T1000 (cell line): ENCODE data around the gene ASS1.
"Not testable (repeated sequence)": the region's sequence is repeated elsewhere in the genome, so short reads cannot be mapped to it uniquely, and the experiment has no call there.

ENCODE experiments used
- DNase-seq: peaks from one replicate; lab custom pipeline; 2025; ENCODE audit warnings: mixed read lengths; lab: John Stamatoyannopoulos, UW

Gene ASS1

DNA sequence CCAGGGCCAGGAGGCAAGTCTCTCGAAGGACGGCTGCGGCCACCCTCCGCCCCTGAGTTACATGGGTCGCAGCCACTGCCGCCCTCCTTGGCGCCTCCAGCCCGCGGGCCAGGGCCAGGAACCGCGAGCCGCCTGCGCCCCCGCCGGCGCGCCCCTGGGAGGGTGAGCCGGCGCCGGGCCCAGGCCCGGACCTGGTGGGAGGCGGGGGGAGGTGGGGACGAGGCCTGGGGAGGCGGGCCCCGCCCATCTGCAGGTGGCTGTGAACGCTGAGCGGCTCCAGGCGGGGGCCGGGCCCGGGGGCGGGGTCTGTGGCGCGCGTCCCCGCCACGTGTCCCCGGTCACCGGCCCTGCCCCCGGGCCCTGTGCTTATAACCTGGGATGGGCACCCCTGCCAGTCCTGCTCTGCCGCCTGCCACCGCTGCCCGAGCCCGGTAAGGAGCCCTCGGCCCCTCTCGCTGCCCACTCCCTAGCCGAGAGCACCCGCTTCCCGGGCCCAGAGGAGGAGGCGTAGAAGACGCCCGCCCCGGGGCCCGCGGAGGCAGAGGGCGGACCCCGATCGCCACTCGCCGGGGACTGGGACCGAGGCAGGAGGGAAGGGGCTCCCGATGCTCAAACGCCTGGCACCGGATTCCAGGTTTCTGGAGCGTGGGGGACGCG is at the start of gene ASS1:
Gene ASS1 (plus strand): TSS at position 397 of the 657 bp plus-strand sequence. CDS start 7,268 bp downstream, outside the sequence.
- DNase-seq = peak; percentile 32

DNA sequence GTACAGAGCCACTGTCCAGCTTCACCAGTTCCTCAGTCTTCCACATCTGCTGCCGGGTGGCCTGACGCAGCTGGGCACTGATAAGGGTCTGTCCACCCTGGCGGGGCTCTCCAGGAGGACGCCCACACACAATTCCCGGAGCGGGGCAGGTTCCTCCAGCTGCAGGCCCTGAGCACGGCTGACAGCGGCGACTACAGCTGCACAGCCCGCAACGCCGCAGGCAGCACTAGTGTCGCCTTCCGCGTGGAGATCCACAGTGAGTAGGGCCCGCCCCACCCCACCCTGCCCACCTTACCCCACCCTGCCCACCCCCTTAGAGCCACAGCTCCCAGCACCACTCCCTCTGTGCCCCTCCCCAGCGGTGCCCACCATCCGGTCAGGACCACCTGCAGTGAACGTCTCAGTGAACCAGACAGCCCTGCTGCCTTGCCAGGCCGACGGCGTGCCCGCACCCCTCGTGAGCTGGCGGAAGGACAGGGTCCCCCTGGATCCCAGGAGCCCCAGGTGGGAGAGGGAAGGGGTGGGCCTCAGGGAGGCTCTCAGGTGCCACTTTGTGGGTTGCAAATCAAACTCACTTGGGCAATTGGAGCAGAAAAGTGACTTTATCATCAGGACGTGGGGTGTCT is 48.8 kb upstream of the ASS1 start:
- no peak for DNase-seq

GRCh38 chr9:130396581-130396980 is 48.2 kb upstream of the ASS1 start:
- DNase-seq = no peak

DNA sequence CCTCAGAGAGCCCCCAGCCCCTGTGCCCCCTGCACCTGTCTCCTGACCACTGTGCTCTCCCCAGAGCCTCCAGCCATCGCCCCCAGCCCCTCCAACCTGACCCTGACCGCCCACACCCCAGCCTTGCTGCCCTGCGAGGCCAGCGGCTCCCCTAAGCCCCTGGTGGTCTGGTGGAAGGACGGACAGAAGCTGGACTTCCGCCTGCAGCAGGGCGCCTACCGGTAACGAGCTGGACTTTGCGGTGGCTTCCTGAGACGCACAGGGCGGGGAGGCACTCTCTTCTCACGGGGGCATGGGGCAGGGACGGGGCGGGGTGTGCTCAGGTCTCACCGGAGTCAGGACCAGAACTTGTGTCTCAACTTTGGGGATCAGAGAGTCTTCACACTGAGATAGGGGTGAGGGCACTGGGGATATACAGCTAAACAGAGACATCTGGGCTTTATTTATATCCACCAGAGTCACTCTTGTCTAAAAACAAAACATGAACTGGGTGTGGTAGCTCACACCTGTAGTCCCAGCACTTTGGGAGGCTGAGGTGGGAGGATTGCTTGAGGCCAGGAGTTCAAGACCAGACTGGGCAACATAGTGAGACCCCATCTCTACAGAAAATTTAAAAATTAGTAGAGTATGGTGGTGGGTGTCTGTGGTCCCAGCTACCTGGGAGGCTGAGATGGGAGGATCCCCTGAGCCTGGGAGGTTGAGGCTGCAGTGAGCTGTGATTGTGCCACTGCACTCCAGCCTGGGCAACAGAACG is 46.1 kb upstream of the ASS1 start:
- no peak for DNase-seq

DNA sequence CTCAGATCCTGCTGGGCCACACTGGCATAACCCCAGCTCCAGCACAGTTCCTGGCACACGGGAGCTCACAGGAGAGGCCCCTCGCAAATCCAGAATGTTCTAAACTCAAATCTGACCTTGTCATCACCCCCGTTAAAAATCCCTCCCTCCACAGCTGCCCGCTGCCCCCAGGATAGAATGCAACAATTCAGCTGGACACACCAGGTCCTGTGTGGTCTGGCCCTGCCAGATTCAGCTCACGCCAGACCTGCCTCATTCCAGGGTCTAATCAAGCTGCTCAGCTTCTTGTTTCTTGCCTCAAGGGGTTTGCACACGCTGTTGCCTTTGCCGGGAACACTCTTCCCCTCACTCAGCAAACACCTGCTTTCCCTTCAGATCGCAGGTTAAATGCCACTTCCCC is 45.0 kb upstream of the ASS1 start:
- DNase-seq = no peak

DNA sequence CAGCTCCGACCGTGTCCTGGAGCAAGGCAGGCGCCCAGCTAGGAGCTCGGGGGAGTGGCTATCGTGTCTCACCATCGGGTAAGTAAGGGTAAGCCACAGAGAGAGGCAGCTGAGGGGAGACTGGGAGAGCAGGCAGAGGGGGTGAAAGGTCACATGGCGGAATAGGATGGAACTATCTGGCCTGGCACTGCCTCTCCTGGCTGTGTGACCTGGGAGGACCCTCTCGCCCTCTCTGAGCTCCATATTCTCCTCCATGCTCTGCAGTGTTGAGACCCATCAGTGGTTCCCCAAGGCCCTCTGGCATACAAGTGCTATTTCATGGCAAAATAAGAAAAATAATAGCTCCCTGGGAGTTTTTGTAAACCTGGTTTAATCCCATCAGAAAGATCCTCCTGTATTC is 43.9 kb upstream of the ASS1 start:
- DNase-seq = no peak

DNA sequence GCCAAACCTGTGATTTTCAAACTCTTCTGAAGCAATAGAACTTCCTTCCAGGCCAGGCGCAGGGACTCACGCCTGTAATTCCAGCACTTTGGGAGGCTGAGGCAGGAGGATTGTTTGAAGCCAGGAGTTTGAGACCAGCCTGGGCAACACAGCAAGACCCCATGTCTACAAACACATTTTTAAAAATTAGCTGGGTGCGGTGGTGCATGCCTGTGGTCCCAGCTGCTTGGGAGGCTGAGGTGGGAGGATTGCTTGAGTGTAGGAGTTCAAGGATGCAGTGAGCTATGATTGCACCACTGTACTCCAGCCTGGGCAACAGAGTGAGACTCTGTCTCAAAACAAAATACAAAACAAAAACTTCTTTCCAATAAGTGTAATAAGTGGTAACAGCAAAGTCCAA is 43.0 kb upstream of the ASS1 start:
- DNase-seq = not testable (repeated sequence)

DNA sequence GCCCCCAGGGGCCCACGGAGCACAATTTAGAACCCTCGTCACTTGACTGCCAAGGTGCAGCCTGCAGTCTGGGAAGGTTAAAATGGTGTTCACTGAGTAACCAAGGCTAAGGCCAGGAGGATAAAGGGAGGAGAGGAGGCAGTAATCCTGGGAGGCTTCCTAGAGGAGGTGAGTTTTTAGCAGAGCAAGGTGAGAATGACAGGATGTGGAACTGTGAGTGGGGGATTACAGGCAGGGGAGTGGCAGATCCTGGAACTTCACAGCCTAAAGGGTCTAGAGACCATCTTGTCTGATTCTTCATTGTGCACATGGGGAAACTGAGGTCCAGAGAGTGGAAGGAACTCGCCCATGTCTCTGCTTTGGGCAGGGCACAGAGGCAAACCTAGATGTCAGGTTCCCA is 42.5 kb upstream of the ASS1 start:
- no peak for DNase-seq

DNA sequence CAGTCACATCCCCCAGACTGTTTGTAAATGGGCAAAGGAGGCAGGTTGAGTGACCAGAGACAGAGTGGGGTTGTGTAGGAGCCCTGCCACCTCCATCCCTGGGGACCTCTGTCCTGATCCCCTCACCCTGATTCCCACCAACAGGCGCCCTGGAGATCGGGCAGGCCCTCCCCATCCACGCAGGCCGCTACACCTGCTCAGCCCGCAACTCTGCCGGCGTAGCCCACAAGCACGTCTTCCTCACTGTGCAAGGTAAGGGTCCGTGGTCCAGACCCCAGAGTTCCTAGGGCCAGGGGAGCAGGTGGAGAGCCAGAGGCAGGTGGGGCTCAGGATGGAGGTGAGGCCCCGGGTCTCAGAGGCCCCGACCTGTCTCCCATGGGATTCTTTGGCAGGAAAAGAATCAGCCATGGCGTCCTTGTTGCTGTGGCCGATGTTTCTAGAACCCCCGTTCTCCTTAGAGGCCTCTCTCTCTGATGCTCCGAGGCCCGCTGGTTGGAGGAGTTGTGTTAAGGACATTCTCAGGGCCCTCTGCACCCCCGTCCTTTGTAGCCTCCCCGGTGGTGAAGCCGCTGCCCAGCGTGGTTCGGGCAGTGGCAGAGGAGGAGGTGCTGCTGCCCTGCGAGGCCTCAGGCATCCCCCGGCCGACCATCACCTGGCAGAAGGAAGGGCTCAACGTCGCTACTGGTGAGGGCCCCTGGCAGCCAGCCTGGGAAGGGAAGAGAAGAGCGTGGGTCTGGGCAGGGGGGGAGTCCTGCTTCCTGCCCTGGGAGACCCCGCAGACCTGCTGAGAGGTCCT is 41.9 kb upstream of the ASS1 start:
- no peak for DNase-seq

- no peak for DNase-seq
Measured at GRCh38 chr9:130405657-130406257, 39.0 kb upstream of the ASS1 start.

DNA sequence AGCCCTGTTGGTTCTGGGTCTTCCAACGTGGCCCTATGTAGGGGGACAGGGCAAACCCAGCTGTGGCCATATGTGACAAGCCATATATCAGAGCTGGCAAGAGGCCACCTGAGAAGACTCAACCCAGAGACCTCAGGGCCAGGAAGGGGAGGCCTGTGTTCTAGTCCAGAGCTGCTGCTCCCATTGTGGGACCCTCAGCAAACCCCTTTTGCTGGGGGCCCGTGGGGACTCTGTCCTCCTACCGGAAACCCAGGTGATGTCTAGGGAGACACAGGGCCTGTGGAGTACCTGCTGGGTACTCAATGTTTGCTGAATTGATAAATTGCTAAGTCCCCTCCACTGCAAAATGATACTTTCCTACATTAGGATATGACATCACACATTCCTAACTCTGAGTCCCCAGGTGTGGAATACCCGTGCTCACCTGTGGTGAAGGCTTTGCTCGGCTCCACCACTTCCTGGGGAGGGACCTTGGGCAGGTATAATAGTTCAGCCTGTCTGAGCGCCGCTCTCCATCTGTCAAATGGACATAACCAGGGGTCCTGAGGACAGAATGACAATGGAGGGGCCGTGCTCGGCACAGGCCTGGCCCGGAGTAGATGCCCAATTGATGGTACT is 38.4 kb upstream of the ASS1 start:
- DNase-seq = no peak

GRCh38 chr9:130407916-130408663 is 36.7 kb upstream of the ASS1 start:
- no peak for DNase-seq

- no peak for DNase-seq
Measured at GRCh38 chr9:130408669-130409068, 36.1 kb upstream of the ASS1 start.

GRCh38 chr9:130409246-130409645 is 35.5 kb upstream of the ASS1 start:
- DNase-seq = no peak

GRCh38 chr9:130410443-130410842 is 34.3 kb upstream of the ASS1 start:
- no peak for DNase-seq

- DNase-seq = no peak
Measured at GRCh38 chr9:130411566-130411915, 33.2 kb upstream of the ASS1 start.

GRCh38 chr9:130414081-130414731 is 30.6 kb upstream of the ASS1 start:
- no peak for DNase-seq

GRCh38 chr9:130414910-130415746 is 29.6 kb upstream of the ASS1 start:
- DNase-seq = no peak

DNA sequence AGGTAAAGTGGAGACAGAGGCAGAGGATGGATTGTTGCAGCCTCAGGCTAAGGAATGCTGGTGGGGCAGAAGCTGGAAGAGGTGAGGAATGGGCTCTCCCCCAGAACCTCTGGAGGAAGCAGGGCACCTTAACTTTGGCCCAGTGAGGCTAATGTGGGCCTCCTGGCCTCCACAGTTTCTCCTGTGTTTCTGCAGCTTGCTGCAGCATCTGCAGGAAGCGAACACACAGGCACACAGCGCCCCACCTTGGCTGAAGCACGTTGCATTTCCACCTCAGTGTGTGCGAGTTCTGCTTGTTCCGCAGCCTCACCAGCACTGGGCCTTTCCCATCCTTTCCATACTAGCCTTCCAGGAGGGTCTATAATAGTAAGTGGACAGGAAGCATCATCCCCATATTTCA is 27.2 kb upstream of the ASS1 start:
- no peak for DNase-seq
